Neural cell (in vitro differentiated cells): ENCODE measurements around the gene TLX2. TPM values are rescaled to one million over a fixed set of nuclear protein-coding genes. Genes with fewer than 3 reads are reported as not detected.

Experiments used
- H2AFZ ChIP-seq: fragments of 200-600, 300-800 bp; sonication (generic), shearing (Covaris generic); 2 replicates; pipeline ENCODE4 v1.6.0; 2014; ENCODE audit warnings: low read depth, mild to moderate bottlenecking, antibody characterized with exemption, low read length, moderate library complexity
- H3F3A ChIP-seq: fragments of 200-600 bp; shearing (Covaris generic); 2 replicates; pipeline ENCODE4 v1.6.1; 2016; ENCODE audit warnings: mild to moderate bottlenecking, moderate library complexity, mixed read lengths, antibody characterized with exemption, low read length; ENCODE audit not compliant: insufficient read depth, poor library complexity, severe bottlenecking
- H3K27ac ChIP-seq: fragments of 200-600, 300-800 bp; sonication (generic), shearing (Covaris generic); 2 replicates; pipeline ENCODE4 v1.5.1; 2014; ENCODE audit warnings: mild to moderate bottlenecking, low read length, moderate library complexity
- H3K27me3 ChIP-seq: fragments of 300-800, 200-600 bp; sonication (generic), shearing (Covaris generic); 2 replicates; pipeline ENCODE4 v1.6.0; 2014; ENCODE audit warnings: mild to moderate bottlenecking, low read depth, low read length, moderate library complexity; ENCODE audit not compliant: insufficient read depth
- H3K36me3 ChIP-seq: fragments of 300-800, 200-600 bp; sonication (generic), shearing (Covaris generic); 2 replicates; pipeline ENCODE4 v1.5.1; 2014; ENCODE audit warnings: mild to moderate bottlenecking, antibody characterized with exemption, low read length, moderate library complexity; ENCODE audit not compliant: insufficient read depth
- H3K4me2 ChIP-seq: fragments of 300-800, 200-600 bp; sonication (generic), shearing (Covaris generic); 2 replicates; pipeline ENCODE4 v1.6.0; 2014; ENCODE audit warnings: mild to moderate bottlenecking, low read length
- H3K4me3 ChIP-seq: fragments of 300-800, 200-600 bp; sonication (generic), shearing (Covaris generic); 2 replicates; pipeline ENCODE4 v1.5.1; 2014; ENCODE audit warnings: mild to moderate bottlenecking, low read length, moderate library complexity
- H3K79me2 ChIP-seq: fragments of 200-600 bp; shearing (Covaris generic); replicated peaks from 2 replicates; pipeline ENCODE4 v1.6.0; 2014; ENCODE audit warnings: mild to moderate bottlenecking, low read length, moderate library complexity; ENCODE audit not compliant: insufficient read depth
- H3K9ac ChIP-seq: fragments of 300-800, 200-600 bp; sonication (generic), shearing (Covaris generic); 2 replicates; pipeline ENCODE4 v1.6.1; 2016; ENCODE audit warnings: mild to moderate bottlenecking, low read length, mixed read lengths
- H3K9me2 ChIP-seq: fragments of 200-600 bp; shearing (Covaris generic); 2 replicates; pipeline ENCODE4 v1.6.1; 2016; ENCODE audit warnings: mild to moderate bottlenecking, low read length, mixed read lengths; ENCODE audit not compliant: insufficient read depth
- H3K9me3 ChIP-seq: fragments of 200-600, 300-800 bp; sonication (generic), shearing (Covaris generic); 2 replicates; pipeline ENCODE4 v1.6.1; 2016; ENCODE audit warnings: mild to moderate bottlenecking, mixed run types, low read length, moderate library complexity, mixed read lengths
- H4K20me1 ChIP-seq: fragments of 200-600 bp; shearing (Covaris generic); 2 replicates; pipeline ENCODE4 v1.6.1; 2016; ENCODE audit warnings: mild to moderate bottlenecking, mixed run types; ENCODE audit not compliant: insufficient read depth
- EP300 ChIP-seq: fragments of 450-650 bp; conservative IDR thresholded peaks from 2 replicates; pipeline ENCODE4 v1.6.1; 2014; ENCODE audit warnings: antibody characterized with exemption, mild to moderate bottlenecking, moderate library complexity; ENCODE audit not compliant: poor library complexity, severe bottlenecking
- EZH2 ChIP-seq: fragments of 200-600, 300-800 bp; shearing (Covaris generic), sonication (generic); IDR thresholded peaks from 2 replicates; pipeline ENCODE4 v1.6.1; 2014; ENCODE audit warnings: antibody characterized with exemption, low read length, borderline replicate concordance, mild to moderate bottlenecking; ENCODE audit not compliant: insufficient read depth, poor library complexity, severe bottlenecking
- MXI1 ChIP-seq: fragments of 450-650 bp; conservative IDR thresholded peaks from 2 replicates; pipeline ENCODE4 v1.6.1; 2014; ENCODE audit warnings: antibody characterized with exemption, mild to moderate bottlenecking; ENCODE audit not compliant: poor library complexity, severe bottlenecking
- POLR2AphosphoS5 ChIP-seq: IDR thresholded peaks from 2 replicates; pipeline ENCODE4 v1.6.1; 2012
- RAD21 ChIP-seq: fragments of 450-650 bp; conservative IDR thresholded peaks from 2 replicates; pipeline ENCODE4 v1.6.1; 2014; ENCODE audit warnings: antibody characterized with exemption, mild to moderate bottlenecking, moderate library complexity
- SMC3 ChIP-seq: fragments of 450-650 bp; conservative IDR thresholded peaks from 2 replicates; pipeline ENCODE4 v1.6.1; 2014; ENCODE audit warnings: antibody characterized with exemption, mild to moderate bottlenecking, moderate library complexity; ENCODE audit not compliant: poor library complexity
- TAF1 ChIP-seq: IDR thresholded peaks from 2 replicates; pipeline ENCODE4 v1.6.1; 2012; ENCODE audit warnings: low read depth
- polyA plus RNA-seq: library from polyadenylated mRNA; depleted of rRNA; stranded (reverse); fragments of >200 nt; gene quantifications from 2 replicates; pipeline ENCODE4 v1.2.3, GENCODE V29; 2014
- TF ChIP-seq, protein P1 (sequence below): IDR thresholded peaks from 2 replicates; pipeline ENCODE4 v1.6.1; 2012; ENCODE audit warnings: borderline replicate concordance
- TF ChIP-seq, protein P2 (sequence below): fragments of 450-650 bp; IDR thresholded peaks from 2 replicates; pipeline ENCODE4 v1.5.1; 2014; ENCODE audit warnings: antibody characterized with exemption, mild to moderate bottlenecking, moderate library complexity; ENCODE audit not compliant: poor library complexity, severe bottlenecking

TLX2 gene
- polyA plus RNA-seq, 1 donor from 2014 or later = not detected

DNA sequence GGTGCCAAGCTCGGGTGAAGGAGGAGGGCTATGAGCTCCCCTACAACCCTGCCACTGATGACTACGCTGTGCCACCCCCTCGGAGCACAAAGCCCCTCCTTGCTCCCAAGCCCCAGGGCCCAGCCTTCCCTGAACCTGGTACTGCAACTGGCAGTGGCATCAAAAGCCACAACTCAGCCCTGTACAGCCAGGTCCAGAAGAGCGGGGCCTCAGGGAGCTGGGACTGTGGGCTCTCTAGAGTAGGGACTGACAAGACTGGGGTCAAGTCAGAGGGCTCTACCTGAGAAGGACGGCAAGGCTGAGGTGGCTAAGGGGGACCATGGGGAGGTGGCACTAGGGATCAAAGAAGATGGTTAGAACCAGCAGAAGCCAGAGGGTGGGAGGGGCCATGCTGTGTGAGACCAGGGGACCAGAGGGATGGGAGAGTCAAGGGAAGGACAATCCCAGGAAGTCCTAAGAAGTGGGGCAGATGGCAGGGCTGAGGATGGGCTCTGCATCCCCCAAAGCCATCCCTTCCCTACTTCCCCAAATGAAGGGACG is 42.7 kb downstream of the TLX2 start:
- Histone ChIP-seq H3K4me3 (no peak overlapping the region), H3K9me2 (no peaks in the 10 kb centered on the region), H3K9ac (no peak overlapping the region), H3K9me3 (no peaks in the 10 kb centered on the region), H3K36me3 (no peaks in the 10 kb centered on the region), H3K79me2 (no peaks in the 10 kb centered on the region), H2AFZ (no peak overlapping the region), H3K27me3 (peaks cover 25% of the 10 kb centered on the region), H3K27ac (no peak overlapping the region), H4K20me1 (no peaks in the 10 kb centered on the region), H3K4me2 (no peak overlapping the region), H3F3A (no peaks in the 10 kb centered on the region)
- no peak for TF ChIP-seq MXI1
- TF ChIP-seq EP300 = no peak
- TF ChIP-seq TAF1 = no peak
- no peak for TF ChIP-seq EZH2
- no peak for TF ChIP-seq RAD21
- TF ChIP-seq POLR2AphosphoS5 = no peak
- TF ChIP-seq, protein P1, sequence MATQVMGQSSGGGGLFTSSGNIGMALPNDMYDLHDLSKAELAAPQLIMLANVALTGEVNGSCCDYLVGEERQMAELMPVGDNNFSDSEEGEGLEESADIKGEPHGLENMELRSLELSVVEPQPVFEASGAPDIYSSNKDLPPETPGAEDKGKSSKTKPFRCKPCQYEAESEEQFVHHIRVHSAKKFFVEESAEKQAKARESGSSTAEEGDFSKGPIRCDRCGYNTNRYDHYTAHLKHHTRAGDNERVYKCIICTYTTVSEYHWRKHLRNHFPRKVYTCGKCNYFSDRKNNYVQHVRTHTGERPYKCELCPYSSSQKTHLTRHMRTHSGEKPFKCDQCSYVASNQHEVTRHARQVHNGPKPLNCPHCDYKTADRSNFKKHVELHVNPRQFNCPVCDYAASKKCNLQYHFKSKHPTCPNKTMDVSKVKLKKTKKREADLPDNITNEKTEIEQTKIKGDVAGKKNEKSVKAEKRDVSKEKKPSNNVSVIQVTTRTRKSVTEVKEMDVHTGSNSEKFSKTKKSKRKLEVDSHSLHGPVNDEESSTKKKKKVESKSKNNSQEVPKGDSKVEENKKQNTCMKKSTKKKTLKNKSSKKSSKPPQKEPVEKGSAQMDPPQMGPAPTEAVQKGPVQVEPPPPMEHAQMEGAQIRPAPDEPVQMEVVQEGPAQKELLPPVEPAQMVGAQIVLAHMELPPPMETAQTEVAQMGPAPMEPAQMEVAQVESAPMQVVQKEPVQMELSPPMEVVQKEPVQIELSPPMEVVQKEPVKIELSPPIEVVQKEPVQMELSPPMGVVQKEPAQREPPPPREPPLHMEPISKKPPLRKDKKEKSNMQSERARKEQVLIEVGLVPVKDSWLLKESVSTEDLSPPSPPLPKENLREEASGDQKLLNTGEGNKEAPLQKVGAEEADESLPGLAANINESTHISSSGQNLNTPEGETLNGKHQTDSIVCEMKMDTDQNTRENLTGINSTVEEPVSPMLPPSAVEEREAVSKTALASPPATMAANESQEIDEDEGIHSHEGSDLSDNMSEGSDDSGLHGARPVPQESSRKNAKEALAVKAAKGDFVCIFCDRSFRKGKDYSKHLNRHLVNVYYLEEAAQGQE = no peak
- TF ChIP-seq SMC3 = no peak
- TF ChIP-seq, protein P2, sequence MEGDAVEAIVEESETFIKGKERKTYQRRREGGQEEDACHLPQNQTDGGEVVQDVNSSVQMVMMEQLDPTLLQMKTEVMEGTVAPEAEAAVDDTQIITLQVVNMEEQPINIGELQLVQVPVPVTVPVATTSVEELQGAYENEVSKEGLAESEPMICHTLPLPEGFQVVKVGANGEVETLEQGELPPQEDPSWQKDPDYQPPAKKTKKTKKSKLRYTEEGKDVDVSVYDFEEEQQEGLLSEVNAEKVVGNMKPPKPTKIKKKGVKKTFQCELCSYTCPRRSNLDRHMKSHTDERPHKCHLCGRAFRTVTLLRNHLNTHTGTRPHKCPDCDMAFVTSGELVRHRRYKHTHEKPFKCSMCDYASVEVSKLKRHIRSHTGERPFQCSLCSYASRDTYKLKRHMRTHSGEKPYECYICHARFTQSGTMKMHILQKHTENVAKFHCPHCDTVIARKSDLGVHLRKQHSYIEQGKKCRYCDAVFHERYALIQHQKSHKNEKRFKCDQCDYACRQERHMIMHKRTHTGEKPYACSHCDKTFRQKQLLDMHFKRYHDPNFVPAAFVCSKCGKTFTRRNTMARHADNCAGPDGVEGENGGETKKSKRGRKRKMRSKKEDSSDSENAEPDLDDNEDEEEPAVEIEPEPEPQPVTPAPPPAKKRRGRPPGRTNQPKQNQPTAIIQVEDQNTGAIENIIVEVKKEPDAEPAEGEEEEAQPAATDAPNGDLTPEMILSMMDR = no peak

DNA sequence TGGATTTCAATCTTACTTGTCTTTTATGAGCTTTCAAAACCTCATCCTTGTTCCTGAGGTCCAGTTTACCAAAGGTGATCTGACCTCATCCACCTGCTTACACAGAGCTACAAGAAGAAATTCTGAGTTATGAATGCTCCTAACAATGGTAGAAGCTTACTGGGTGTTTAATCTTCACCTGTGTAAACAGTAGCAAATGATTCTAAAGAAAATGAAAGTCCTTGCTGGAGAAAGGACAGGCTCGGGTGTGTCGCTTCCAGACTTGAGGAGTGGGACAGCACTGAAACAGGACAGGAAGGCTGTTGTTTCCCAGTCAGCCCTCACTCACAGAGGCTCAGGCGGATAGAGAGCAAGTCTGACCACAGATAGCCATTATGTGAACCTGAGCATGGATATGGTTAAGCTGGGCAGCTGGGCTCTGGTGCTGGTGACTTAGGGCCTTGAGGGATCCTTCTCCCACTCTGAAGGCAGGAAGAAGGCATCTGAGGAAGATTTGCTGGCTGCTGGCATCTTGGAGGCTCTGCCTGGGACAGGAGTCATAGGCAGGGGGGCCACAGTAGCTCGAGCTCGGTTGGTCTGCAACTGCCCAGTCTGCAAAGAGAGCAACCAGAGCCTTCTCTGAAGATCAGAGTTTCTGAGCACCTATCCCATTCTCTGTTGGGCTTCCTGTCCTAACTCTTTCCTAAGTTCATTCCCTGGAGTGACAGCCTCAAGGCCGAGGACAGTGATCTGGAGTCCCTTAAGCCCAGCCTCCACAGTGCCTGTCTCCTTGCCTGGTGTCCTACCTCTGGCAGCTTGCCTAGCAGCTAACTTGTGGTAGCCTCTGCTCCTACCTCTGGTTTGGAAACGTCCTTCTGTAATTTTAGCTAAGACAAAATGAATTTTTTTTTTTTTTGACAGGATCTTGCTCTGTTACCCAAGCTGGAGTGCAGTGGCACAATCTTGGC is 44.3 kb downstream of the TLX2 start:
- H3K9me2 ChIP-seq = no peaks in the 10 kb centered on the region
- peaks cover 24% of the 10 kb centered on the region for H3K27me3 ChIP-seq
- no peak overlapping the region for H2AFZ ChIP-seq
- no peaks in the 10 kb centered on the region for H3K9me3 ChIP-seq
- no peaks in the 10 kb centered on the region for H3F3A ChIP-seq
- TF ChIP-seq, protein P1 = no peak
- no peak for TF ChIP-seq EP300
- no peak for TF ChIP-seq EZH2
- no peak for TF ChIP-seq MXI1
- TF ChIP-seq POLR2AphosphoS5 = no peak
- TF ChIP-seq TAF1 = no peak
- TF ChIP-seq SMC3 = no peak
- TF ChIP-seq RAD21 = no peak
- TF ChIP-seq, protein P2 = no peak
- H3K4me2 ChIP-seq = no peak overlapping the region
- H4K20me1 ChIP-seq = no peaks in the 10 kb centered on the region
- no peaks in the 10 kb centered on the region for H3K36me3 ChIP-seq
- no peaks in the 10 kb centered on the region for H3K79me2 ChIP-seq
- no peak overlapping the region for H3K4me3 ChIP-seq
- H3K27ac ChIP-seq = no peak overlapping the region
- no peak overlapping the region for H3K9ac ChIP-seq
